Stomach (tissue), 9 donors: ENCODE results near the gene RTP2. TPM values are rescaled to one million over a fixed set of nuclear protein-coding genes. Genes with fewer than 3 reads are reported as not detected.
A peak's percentile ranks its signal among the peaks of the same experiment; 100 is the strongest.

ENCODE experiments used
- DNase-seq, 2 donors: peaks; one replicate each; pipeline versions ENCODE4 v3.0.0 to v3.0.0-alpha.2; 2013 to 2019
- H3K27ac ChIP-seq, 5 donors: fragments of 200-600 bp in 4 of 5; sonication (generic) in 4 of 5; one replicate each; pipeline ENCODE4 v1.5.1; 2013 to 2019; ENCODE audit warnings: mild to moderate bottlenecking in 1 of 5, moderate library complexity in 1 of 5
- H3K27me3 ChIP-seq, 3 donors: fragments of 200-600 bp; sonication (generic); one replicate each; pipeline ENCODE4 v1.5.1; 2017 to 2019; ENCODE audit warnings: mixed run types in 1 of 3
- H3K36me3 ChIP-seq, 4 donors: fragments of 200-600 bp; sonication (generic); 1 replicate in 3 of 4; 2 replicates in 1 of 4; pipeline ENCODE4 v1.5.1; 2016 to 2019
- H3K4me1 ChIP-seq, 4 donors: fragments of 200-600 bp; sonication (generic); one replicate each; pipeline ENCODE4 v1.5.1; 2016 to 2019
- H3K4me3 ChIP-seq, 4 donors: fragments of 200-600 bp; sonication (generic) in 3 of 4; one replicate each; pipeline ENCODE4 v1.5.1; 2016 to 2019; ENCODE audit warnings: mild to moderate bottlenecking in 1 of 4
- H3K9me3 ChIP-seq, 4 donors: fragments of 200-600 bp; sonication (generic); one replicate each; pipeline ENCODE4 v1.5.1; 2016 to 2019
- CTCF ChIP-seq, 7 experiments: fragments of 450-650 bp in 4 of 7; fragments of 200-600 bp in 3 of 7; sonication (generic) in 3 of 7; IDR thresholded peaks; one replicate each; pipeline ENCODE4 v1.5.1; 2016 to 2019; ENCODE audit warnings: antibody characterized with exemption in 7 of 7, control low read depth in 2 of 7, mild to moderate bottlenecking in 1 of 7
- EP300 ChIP-seq: sonication (generic); formaldehyde crosslinking; IDR thresholded peaks from one replicate; pipeline ENCODE4 v1.6.1; 2017; ENCODE audit warnings: antibody characterized with exemption
- POLR2A ChIP-seq, 4 donors: fragments of 450-650 bp; IDR thresholded peaks; one replicate each; pipeline ENCODE4 v1.6.1; 2016; ENCODE audit warnings: antibody characterized with exemption in 4 of 4, control low read depth in 2 of 4, mild to moderate bottlenecking in 1 of 4, moderate library complexity in 1 of 4
- POLR2AphosphoS5 ChIP-seq, 3 donors: sonication (generic); formaldehyde crosslinking; IDR thresholded peaks; one replicate each; pipeline ENCODE4 v1.6.1; 2016; ENCODE audit warnings: antibody characterized with exemption in 3 of 3
- WGBS, 5 donors: extraction: QIAGEN DNeasy Blood & Tissue Kit in 3 of 5; methylation state at CpG; one replicate each; pipeline versions ENCODE4 v1.1.5 to v1.1.7; 2013 to 2018; 5-methylcytosine and 5-hydroxymethylcytosine counted together
- intact Hi-C: fragments of 100-400 bp; cut with DNase I; formaldehyde crosslinking; loops from one replicate; pipeline ENCODE4 v1.15.1; 2023; ENCODE audit warnings: low total_unique reads
- polyA plus RNA-seq, 3 donors: library from polyadenylated mRNA; stranded (reverse); fragments of 200-250 nt; gene quantifications; one replicate each; pipeline ENCODE4 v1.2.3, GENCODE V29; 2013
- total RNA-seq, 5 donors: library from RNA; depleted of rRNA; stranded (reverse); fragments of >200 nt; gene quantifications; one replicate each; pipeline versions ENCODE4 v1.1.0 to v1.2.3, GENCODE V29; 2014 to 2016
- donor health status: healthy with polysubstance abuse.
- donor health status: Bipolar disorder and iron deficiency.
- donor health status: healthy.

Gene RTP2
- total and polyA plus RNA-seq, 8 donors = not detected

- intact Hi-C loops = no loop called here
- peak; percentile 72 to 90 for DNase-seq
- Histone ChIP-seq H3K27me3 (no peaks in the 10 kb centered on the region), H3K9me3 (no peaks in the 10 kb centered on the region), H3K4me1 (peaks cover 21 to 48% (median 41%) of the 10 kb centered on the region in 4 donors), H3K36me3 (no peaks in the 10 kb centered on the region), H3K27ac (peak overlapping the region; percentile 76 to 100 (median 98)), H3K4me3 (peak overlapping the region; percentile 57 to 83 (median 70))
- WGBS, 5 donors = 1 to 3% (median 2%) methylated on average over 23 to 35 of the region's 35 CpGs
- TF ChIP-seq POLR2AphosphoS5 (IDR thresholded peaks at IDR 0.05) (peak; percentile 46 to 78 (median 65)), POLR2A (IDR thresholded peaks at IDR 0.05) (no peak), CTCF (IDR thresholded peaks at IDR 0.05) (peak in 5 of 7 experiments; percentile 72 to 87 (median 82))
These were observed 39.3 kb upstream of the RTP2 start for GRCh38 chr3:187741403-187742350.

GRCh38 chr3:187740421-187741399, 38.4 kb upstream of the RTP2 start:
- WGBS, 5 donors = 1 to 2% (median 1%) methylated on average over 22 to 39 of the region's 39 CpGs
- H3K27ac ChIP-seq = peak overlapping the region; percentile 76 to 100 (median 98)
- peak overlapping the region; percentile 57 to 83 (median 70) for H3K4me3 ChIP-seq
- DNase-seq = peak; percentile 69 to 91
- TF ChIP-seq POLR2A (IDR thresholded peaks at IDR 0.05) = peak in 1 of 4 donors; percentile 3
- TF ChIP-seq EP300 = no peak
- TF ChIP-seq POLR2AphosphoS5 (IDR thresholded peaks at IDR 0.05) = peak in 2 of 3 donors; percentile 13 to 71
- TF ChIP-seq CTCF (IDR thresholded peaks at IDR 0.05) = peak in 5 of 7 experiments; percentile 81 to 93 (median 92)
- H3K36me3 ChIP-seq = no peaks in the 10 kb centered on the region
- no peaks in the 10 kb centered on the region for H3K27me3 ChIP-seq
- H3K4me1 ChIP-seq = peaks cover 27 to 50% (median 48%) of the 10 kb centered on the region in 4 donors
- no peaks in the 10 kb centered on the region for H3K9me3 ChIP-seq
- intact Hi-C loops = no loop called here

DNA sequence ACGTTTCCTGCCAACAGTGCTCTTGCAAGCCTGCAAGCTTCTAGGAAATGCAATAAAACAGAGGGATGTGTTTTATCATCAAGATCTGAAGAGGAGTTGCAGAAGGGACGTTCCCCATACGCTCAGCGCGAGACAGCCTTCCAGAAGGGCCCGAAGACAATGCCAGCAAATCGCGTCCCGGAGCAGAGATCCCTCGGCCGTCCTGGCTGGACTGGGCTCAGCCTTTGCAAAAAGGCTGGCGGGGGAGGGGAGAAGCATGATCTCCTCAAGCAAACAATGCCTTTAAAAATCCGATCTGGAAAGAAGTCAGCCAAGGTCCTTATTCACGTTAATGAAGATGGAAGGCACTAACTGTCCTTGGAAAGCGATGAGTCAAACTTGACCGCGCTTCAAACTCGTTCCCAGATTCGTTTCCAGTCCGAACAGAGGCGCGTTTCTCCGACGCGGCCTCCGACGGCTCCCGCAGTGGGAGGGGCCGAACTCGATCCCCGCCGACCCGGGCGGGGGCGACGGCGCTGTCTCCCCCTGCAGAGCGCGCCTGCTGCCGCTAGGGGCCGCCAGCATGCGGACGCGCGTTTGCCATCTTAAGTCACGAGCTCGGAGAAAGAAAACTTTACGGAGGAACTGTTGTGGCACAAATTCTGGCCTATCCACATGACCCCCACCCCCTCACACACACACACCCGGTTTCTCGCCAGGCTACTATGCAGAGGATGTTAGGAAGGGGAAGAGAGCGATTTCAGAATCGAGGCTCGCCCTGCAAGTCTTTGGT, 37.4 kb upstream of the RTP2 start:
- H3K27me3 ChIP-seq = no peaks in the 10 kb centered on the region
- H3K27ac ChIP-seq = peak overlapping the region; percentile 76 to 100 (median 98)
- peak in 1 of 4 donors; percentile 53 for TF ChIP-seq POLR2A (IDR thresholded peaks at IDR 0.05)
- TF ChIP-seq EP300 = peak; percentile 14
- peak in 6 of 7 experiments; percentile 91 to 99 (median 96) for TF ChIP-seq CTCF (IDR thresholded peaks at IDR 0.05)
- TF ChIP-seq POLR2AphosphoS5 (IDR thresholded peaks at IDR 0.05) = peak in 2 of 3 donors; percentile 44 to 71
- intact Hi-C loops = loop anchor here (5.0 to 10.0 kb wide), 2 partner anchors 1205 to 1223 kb away; no protein-coding TSS in a partner anchor
- no peaks in the 10 kb centered on the region for H3K36me3 ChIP-seq
- H3K9me3 ChIP-seq = no peaks in the 10 kb centered on the region
- WGBS, 5 donors = 1 to 2% (median 1%) methylated on average over 43 to 53 of the region's 53 CpGs
- peak overlapping the region; percentile 57 to 83 (median 70) for H3K4me3 ChIP-seq
- peak; percentile 78 to 95 for DNase-seq
- peaks cover 27 to 60% (median 54%) of the 10 kb centered on the region in 4 donors for H3K4me1 ChIP-seq
